Measurements from ENCODE around the gene TMEM150A. TPM values are rescaled to one million over a fixed set of nuclear protein-coding genes. Genes with fewer than 3 reads are reported as not detected.

TMEM150A gene
- polyA plus RNA-seq, 2 of the 4 experiments (the other 2 are of a cell fraction): 8.5 to 10.9 TPM

- DNase-seq (ENCODE audit: low read depth in 1 of 2, low spot score in 1 of 2): no peak
- Histone ChIP-seq H3K4me2 (no peak overlapping the region), H3K4me3 (no peak overlapping the region), H3K27ac (no peak overlapping the region), H3K9me3 (no peaks in the 10 kb centered on the region), H3K4me1 (peaks cover 25% of the 10 kb centered on the region)
- ATAC-seq: no peak
- no peak for TF ChIP-seq SREBF2 (IDR thresholded peaks at IDR 0.05)
- WGBS (ENCODE audit: missing lambda C conversion rate): 86% methylated on average over 10 of the region's 10 CpGs
- no peak for FAIRE-seq
- ChIA-PET POLR2A (interaction anchor here (3.0 kb wide), 1 partner anchor 11 kb away, joined by 20 read pairs; the partner anchor contains the start of gene TMEM150A), CTCF (interaction anchor here (0.7 to 15.7 kb wide), 5 partner anchors 8 to 193 kb away, joined by 3 to 229 read pairs (median 3); no protein-coding TSS in a partner anchor)
Observed at GRCh38 chr2:85613717-85614515, 11.4 kb upstream of the TMEM150A start.

DNA sequence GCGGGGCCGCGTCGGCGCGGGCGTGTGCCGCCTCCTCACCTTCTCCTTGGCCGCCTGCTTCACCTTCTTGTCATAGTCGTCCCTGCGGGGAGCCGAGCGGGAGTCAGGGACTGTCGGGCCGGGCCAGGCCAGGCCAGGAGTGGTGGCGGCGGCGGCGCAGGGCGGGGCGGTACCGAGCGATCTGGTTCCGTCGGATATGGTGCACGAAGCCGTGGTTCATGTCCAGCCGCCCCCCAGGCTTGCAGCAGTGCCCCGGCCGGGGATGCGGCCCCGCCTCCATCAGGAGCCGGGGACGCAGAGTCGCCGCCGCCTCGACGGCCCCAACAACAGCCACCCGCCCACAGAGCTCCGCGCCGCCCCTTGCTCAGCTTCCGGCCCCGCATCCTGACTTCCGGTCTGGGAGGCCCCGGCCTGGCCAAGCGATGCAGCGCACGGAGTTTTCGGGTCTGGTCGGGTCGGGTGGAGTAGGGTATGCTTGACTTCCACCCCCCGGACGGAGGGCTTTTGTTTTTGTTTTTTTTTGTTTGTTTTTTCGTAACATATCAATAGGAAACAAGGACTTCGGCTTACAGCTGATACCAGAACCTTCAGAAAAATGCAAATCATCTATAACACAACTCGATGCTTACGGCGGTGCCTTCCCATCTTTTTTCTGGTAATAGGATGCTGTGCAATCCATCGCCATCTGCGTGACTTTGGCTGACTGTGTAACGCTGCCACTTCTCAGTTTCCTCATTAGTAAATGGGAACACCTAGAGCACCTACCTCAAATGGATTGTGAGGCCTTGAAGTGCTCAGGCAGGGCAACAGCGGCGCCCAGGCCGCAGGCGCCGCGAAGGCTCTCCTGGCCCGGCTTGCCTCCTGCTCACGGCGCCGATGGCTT, 9.4 kb upstream of the TMEM150A start, which contains the start of gene C2orf68:
C2orf68 (minus strand) TSS at position 362 of the 883 bp plus-strand sequence; CDS start at position 280, 82 bp downstream.
- FAIRE-seq (no peak), ATAC-seq (peak; percentile 90 to 91), DNase-seq (ENCODE audit: low read depth in 1 of 2, low spot score in 1 of 2) (peak; percentile 94 to 95)
- Histone ChIP-seq H3K9me3 (no peaks in the 10 kb centered on the region), H3K4me3 (peak within 1 kb of the TSS; percentile 61), H3K4me1 (peaks cover 14% of the 10 kb centered on the region; the same call in 2 of the 3 replicates), H3K4me2 (peak within 1 kb of the TSS; percentile 91), H3K27ac (peak within 1 kb of the TSS; percentile 72 to 92)
- CTCF ChIA-PET: interaction anchor here (0.6 to 3.8 kb wide), 3 partner anchors 25 to 191 kb away, joined by 3 to 13 read pairs (median 3); no protein-coding TSS in a partner anchor
- 17% methylated on average over 47 of the region's 73 CpGs for WGBS (ENCODE audit: missing lambda C conversion rate)
- POLR2A ChIA-PET: interaction anchor here (1.0 to 3.0 kb wide), 10 partner anchors 9 to 192 kb away, joined by 3 to 23 read pairs (median 6); partner anchors contain the start of genes MAT2A, RNF181 and TMEM150A
- TF ChIP-seq JUNB (IDR thresholded peaks at IDR 0.05): no peak
- 0 out of 2 replicates have a peak, but pooled peaks have one; percentile 9 for TF ChIP-seq ZC3H11A (IDR thresholded peaks at IDR 0.05)
- TF ChIP-seq, protein P1, sequence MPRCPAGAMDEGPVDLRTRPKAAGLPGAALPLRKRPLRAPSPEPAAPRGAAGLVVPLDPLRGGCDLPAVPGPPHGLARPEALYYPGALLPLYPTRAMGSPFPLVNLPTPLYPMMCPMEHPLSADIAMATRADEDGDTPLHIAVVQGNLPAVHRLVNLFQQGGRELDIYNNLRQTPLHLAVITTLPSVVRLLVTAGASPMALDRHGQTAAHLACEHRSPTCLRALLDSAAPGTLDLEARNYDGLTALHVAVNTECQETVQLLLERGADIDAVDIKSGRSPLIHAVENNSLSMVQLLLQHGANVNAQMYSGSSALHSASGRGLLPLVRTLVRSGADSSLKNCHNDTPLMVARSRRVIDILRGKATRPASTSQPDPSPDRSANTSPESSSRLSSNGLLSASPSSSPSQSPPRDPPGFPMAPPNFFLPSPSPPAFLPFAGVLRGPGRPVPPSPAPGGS (IDR thresholded peaks at IDR 0.05): peak; percentile 49; the same call in 1 of the 3 replicates
- TF ChIP-seq HOXB13 (CRISPR knock-in tag; IDR thresholded peaks at IDR 0.05; ENCODE audit: low read depth): no peak
- 0 out of 2 replicates have a peak, but pooled peaks have one; percentile 25 for TF ChIP-seq GATA3 (IDR thresholded peaks at IDR 0.05; ENCODE audit: borderline replicate concordance)
- peak; percentile 79 for TF ChIP-seq POLR2A (IDR thresholded peaks at IDR 0.05; ENCODE audit: low read length)
- peak in 1 of 2 experiments; percentile 19; a peak in 1 of 5 replicates for TF ChIP-seq EP300 (IDR thresholded peaks at IDR 0.05)
- peak; percentile 95 for TF ChIP-seq E2F6 (IDR thresholded peaks at IDR 0.05; ENCODE audit: borderline replicate concordance, low read depth)
- TF ChIP-seq NPAS2 (CRISPR knock-in tag; IDR thresholded peaks at IDR 0.05; ENCODE audit: borderline replicate concordance): no peak
- peak; percentile 28 for TF ChIP-seq PHF8 (IDR thresholded peaks at IDR 0.05; ENCODE audit: borderline replicate concordance, low read depth)
- peak; percentile 75 to 91; a peak in 4 of 5 replicates for TF ChIP-seq JUN (IDR thresholded peaks at IDR 0.05)
- peak; percentile 94 for TF ChIP-seq MAX (IDR thresholded peaks at IDR 0.05)
- TF ChIP-seq POLR2AphosphoS2 (conservative IDR thresholded peaks at IDR 0.05; ENCODE audit: low read length): no peak

- no peak for FAIRE-seq
- Histone ChIP-seq H3K9me3 (no peaks in the 10 kb centered on the region), H3K27ac (peak overlapping the region; percentile 72 to 92), H3K4me1 (peaks cover 12% of the 10 kb centered on the region; the same call in 2 of the 3 replicates), H3K4me3 (peak overlapping the region; percentile 61), H3K4me2 (peak overlapping the region; percentile 91)
- DNase-seq (ENCODE audit: low read depth in 1 of 2, low spot score in 1 of 2): no peak
- 27% methylated on average over 24 of the region's 24 CpGs for WGBS (ENCODE audit: missing lambda C conversion rate)
- POLR2A ChIA-PET: interaction anchor here (1.0 to 3.0 kb wide), 11 partner anchors 8 to 191 kb away, joined by 3 to 23 read pairs (median 6); partner anchors contain the start of genes MAT2A, RNF181 and TMEM150A
- CTCF ChIA-PET: interaction anchor here (0.6 to 3.8 kb wide), 3 partner anchors 26 to 190 kb away, joined by 3 to 13 read pairs (median 3); no protein-coding TSS in a partner anchor
- TF ChIP-seq PHF8 (IDR thresholded peaks at IDR 0.05; ENCODE audit: borderline replicate concordance, low read depth) (peak; percentile 9; the same call in 1 of the 2 replicates), EHF (CRISPR knock-in tag; IDR thresholded peaks at IDR 0.05) (no peak), KDM5A (IDR thresholded peaks at IDR 0.05) (peak; percentile 51; the same call in 1 of the 2 replicates)
- ATAC-seq: peak in 1 of 2 experiments; percentile 23; a peak in 3 of 6 replicates
Observed at GRCh38 chr2:85611217-85611704, 8.8 kb upstream of the TMEM150A start.
